Activated CD8-positive, alpha-beta T cell treated with anti-CD3 and anti-CD28 coated beads for 36 hours (primary cell): ENCODE results near the gene MRPS14. TPM values are rescaled to one million over a fixed set of nuclear protein-coding genes. Genes with fewer than 3 reads are reported as not detected.

Experiments used
- ATAC-seq: fragments of 200-7000 bp; cut with Tn5 transposase; one replicate; pipeline ENCODE4 v1.10.0; 2021; ENCODE audit warnings: mild to moderate bottlenecking, moderate library complexity
- CTCF ChIA-PET: fragments of 350-600 bp; sonication (Branson Sonifier 250); formaldehyde crosslinking; loops from one replicate; lab custom pipeline; 2021; ENCODE audit warnings: antibody characterized with exemption; lab: Charles Lee
- POLR2A ChIA-PET: fragments of 350-600 bp; sonication (Branson Sonifier 250); formaldehyde crosslinking; loops from one replicate; lab custom pipeline; 2021; ENCODE audit warnings: antibody characterized with exemption; lab: Charles Lee
- DNase-seq: peaks from one replicate; pipeline ENCODE4 v3.0.0-alpha.2; 2020
- H3K27ac Mint-ChIP-seq: one replicate; pipeline ENCODE4 v1.8.0; 2021; ENCODE audit warnings: mild to moderate bottlenecking, mixed read lengths
- H3K27me3 Mint-ChIP-seq: one replicate; pipeline ENCODE4 v1.8.0; 2021; ENCODE audit warnings: mixed read lengths
- H3K36me3 Mint-ChIP-seq: one replicate; pipeline ENCODE4 v1.8.0; 2021; ENCODE audit warnings: low read depth, mixed read lengths
- H3K4me1 Mint-ChIP-seq: one replicate; pipeline ENCODE4 v1.8.0; 2021; ENCODE audit warnings: low read depth, mixed read lengths
- H3K4me3 Mint-ChIP-seq: one replicate; pipeline ENCODE4 v1.8.0; 2021; ENCODE audit warnings: mild to moderate bottlenecking, moderate library complexity, mixed read lengths
- H3K9me3 Mint-ChIP-seq: one replicate; pipeline ENCODE4 v1.8.0; 2021; ENCODE audit warnings: mixed read lengths
- CTCF ChIP-seq: fragments of 200-600 bp; IDR thresholded peaks from one replicate; pipeline ENCODE4 v1.8.0; 2022; ENCODE audit warnings: antibody characterized with exemption, mild to moderate bottlenecking
- intact Hi-C: fragments of 100-400 bp; cut with micrococcal nuclease; formaldehyde crosslinking; loops from one replicate; pipeline ENCODE4 v1.10.0; 2022
- total RNA-seq, 2 experiments: library from RNA; stranded (reverse); gene quantifications; one replicate each; pipeline ENCODE4 v1.2.3, GENCODE V29; 2021

Gene MRPS14
- total RNA-seq, 2 experiments from 2014 or later = 42.1 to 45.7 TPM

GRCh38 chr1:174982971-174983689 is 40.1 kb downstream of the MRPS14 start:
- TF ChIP-seq CTCF = peak; percentile 71
- no peaks in the 10 kb centered on the region for H3K27me3 Mint-ChIP-seq
- H3K9me3 Mint-ChIP-seq = no peaks in the 10 kb centered on the region
- H3K36me3 Mint-ChIP-seq = peaks cover 34% of the 10 kb centered on the region
- H3K27ac Mint-ChIP-seq = no peak overlapping the region
- peak; percentile 13 for ATAC-seq
- no peak overlapping the region for H3K4me3 Mint-ChIP-seq
- peak; percentile 52 for DNase-seq
- peaks cover 25% of the 10 kb centered on the region for H3K4me1 Mint-ChIP-seq
- CTCF ChIA-PET = interaction anchor here (0.8 to 2.7 kb wide), 19 partner anchors 8 to 720 kb away, joined by 3 to 18 read pairs (median 6); partner anchors contain the start of gene CACYBP
- POLR2A ChIA-PET = no interaction called here
- intact Hi-C loops = no loop called here

DNA sequence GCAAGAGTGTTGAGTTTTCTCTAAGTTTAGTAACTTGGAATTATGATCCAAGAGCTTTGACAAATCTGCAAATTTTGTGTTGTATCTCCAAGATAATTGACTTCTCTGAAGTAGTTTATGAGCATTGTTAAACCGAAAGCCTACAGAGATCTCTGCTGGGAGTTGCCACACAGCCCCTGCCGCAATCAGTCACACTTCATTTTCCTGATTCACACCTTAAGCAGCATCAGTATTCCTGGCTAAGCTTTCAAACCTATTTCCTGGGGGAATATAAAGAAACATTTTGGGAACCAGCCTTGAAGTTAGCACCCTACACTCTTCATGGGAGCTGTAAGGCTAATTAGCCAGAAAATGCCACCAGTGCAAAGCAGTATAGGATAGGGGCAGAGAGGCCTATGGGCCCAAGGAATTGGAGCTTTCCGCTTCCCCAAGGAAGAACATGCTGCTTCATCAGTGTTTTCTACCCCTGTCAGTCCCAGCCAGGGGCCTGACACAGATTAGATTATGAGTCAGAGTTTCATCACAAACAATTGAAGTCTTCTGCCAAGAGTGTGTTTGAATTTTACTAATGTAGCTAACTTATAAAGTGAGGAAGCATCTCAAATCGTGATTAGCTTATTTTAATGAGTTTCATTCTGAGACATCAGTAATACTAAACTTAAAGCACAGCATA is 46.7 kb downstream of the MRPS14 start:
- peak; percentile 25 for DNase-seq
- ChIA-PET POLR2A (interaction anchor here (0.7 kb wide), 1 partner anchor 82 kb away, joined by 3 read pairs; no protein-coding TSS in a partner anchor), CTCF (interaction anchor here (0.8 to 4.2 kb wide), 8 partner anchors 7 to 206 kb away, joined by 3 to 16 read pairs (median 3); no protein-coding TSS in a partner anchor)
- Mint-ChIP-seq H3K27me3 (no peaks in the 10 kb centered on the region), H3K36me3 (peaks cover 33% of the 10 kb centered on the region), H3K27ac (peak overlapping the region; percentile 75), H3K4me1 (peaks cover 38% of the 10 kb centered on the region), H3K9me3 (no peaks in the 10 kb centered on the region), H3K4me3 (no peak overlapping the region)
- peak; percentile 86 for ATAC-seq
- no peak for TF ChIP-seq CTCF
- intact Hi-C loops = no loop called here

DNA sequence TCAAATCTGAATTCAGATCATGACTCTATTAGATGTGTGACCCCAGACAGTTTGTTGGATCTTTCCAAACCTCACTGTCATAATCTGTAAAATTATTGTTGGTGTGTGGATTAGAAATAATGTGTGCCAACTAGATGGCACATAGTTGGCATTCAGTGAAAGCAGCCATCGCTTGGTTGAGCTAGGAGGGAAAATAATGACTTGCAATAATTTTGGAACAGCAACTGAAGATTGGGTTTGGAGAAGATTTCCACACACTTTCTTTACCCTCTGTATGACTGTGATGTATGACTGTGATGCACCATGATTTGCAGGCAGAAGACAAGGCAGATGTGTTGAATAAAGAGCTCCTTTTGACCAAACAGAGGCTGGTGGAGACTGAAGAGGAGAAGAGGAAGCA is 47.5 kb downstream of the MRPS14 start:
- no peak overlapping the region for H3K4me3 Mint-ChIP-seq
- TF ChIP-seq CTCF = no peak
- no peak overlapping the region for H3K27ac Mint-ChIP-seq
- peaks cover 31% of the 10 kb centered on the region for H3K36me3 Mint-ChIP-seq
- CTCF ChIA-PET = interaction anchor here (0.8 to 2.6 kb wide), 5 partner anchors 8 to 205 kb away, joined by 3 to 6 read pairs (median 3); no protein-coding TSS in a partner anchor
- DNase-seq = no peak
- H3K27me3 Mint-ChIP-seq = no peaks in the 10 kb centered on the region
- ATAC-seq = no peak
- no peaks in the 10 kb centered on the region for H3K9me3 Mint-ChIP-seq
- H3K4me1 Mint-ChIP-seq = peaks cover 41% of the 10 kb centered on the region
- POLR2A ChIA-PET = interaction anchor here (1.1 kb wide), 1 partner anchor 10 kb away, joined by 4 read pairs; no protein-coding TSS in a partner anchor
- intact Hi-C loops = no loop called here

DNA sequence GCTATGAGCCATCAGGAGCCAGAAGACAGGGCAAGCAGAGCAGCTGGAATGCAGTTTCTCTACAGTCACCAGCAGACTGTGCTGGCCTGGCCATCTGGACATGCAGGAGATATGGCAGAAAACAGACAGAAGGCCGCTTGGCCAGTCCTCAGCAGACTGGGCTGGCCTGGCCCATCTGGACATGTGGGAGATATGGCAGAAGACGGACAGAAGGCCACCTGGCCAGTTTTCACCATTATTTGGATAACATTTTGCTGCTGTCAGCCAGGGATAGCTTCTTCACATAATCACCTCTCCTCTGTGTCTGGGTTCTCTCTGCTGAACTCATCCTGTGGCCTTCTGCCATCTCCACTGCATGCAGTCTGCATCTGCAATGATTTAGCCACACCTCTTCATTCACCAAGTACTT is 48.5 kb downstream of the MRPS14 start:
- DNase-seq (no peak), ATAC-seq (no peak)
- intact Hi-C loops = no loop called here
- CTCF ChIA-PET = interaction anchor here (0.9 to 2.6 kb wide), 2 partner anchors 9 to 11 kb away, joined by 3 to 6 read pairs; no protein-coding TSS in a partner anchor
- peaks cover 44% of the 10 kb centered on the region for H3K4me1 Mint-ChIP-seq
- POLR2A ChIA-PET = interaction anchor here (1.1 kb wide), 1 partner anchor 11 kb away, joined by 4 read pairs; no protein-coding TSS in a partner anchor
- H3K36me3 Mint-ChIP-seq = peaks cover 25% of the 10 kb centered on the region
- no peak overlapping the region for H3K27ac Mint-ChIP-seq
- H3K27me3 Mint-ChIP-seq = peaks cover 1% of the 10 kb centered on the region
- no peak for TF ChIP-seq CTCF
- H3K4me3 Mint-ChIP-seq = no peak overlapping the region
- no peaks in the 10 kb centered on the region for H3K9me3 Mint-ChIP-seq
